Measurements from ENCODE around the gene DTNB. TPM values are rescaled to one million over a fixed set of nuclear protein-coding genes. Genes with fewer than 3 reads are reported as not detected.

DTNB gene
- total and polyA plus RNA-seq, 12 donors: 4.7 to 27.5 (median 9.4) TPM

- H3K4me3 ChIP-seq: no peak overlapping the region
- intact Hi-C loops (cut with DNase I): no loop called here
- TF ChIP-seq CTCF (IDR thresholded peaks at IDR 0.05) (no peak), POLR2A (IDR thresholded peaks at IDR 0.05) (no peak)
- H3K27ac ChIP-seq: no peak overlapping the region
- no peaks in the 10 kb centered on the region for H3K36me3 ChIP-seq (replicated peaks in 1 of 2)
- DNase-seq: no peak
- WGBS, 4 donors: 97 to 100% (median 99%) methylated on average over 2 to 6 of the region's 6 CpGs
- H3K4me1 ChIP-seq (replicated peaks in 1 of 2): no peaks in the 10 kb centered on the region
- H3K27me3 ChIP-seq: no peaks in the 10 kb centered on the region
- H3K9me3 ChIP-seq (replicated peaks in 1 of 3): no peaks in the 10 kb centered on the region
These were observed 248.8 kb downstream of the DTNB start for GRCh38 chr2:25424426-25425028.

- no peak for DNase-seq
- Histone ChIP-seq H3K4me1 (replicated peaks in 1 of 2) (no peaks in the 10 kb centered on the region), H3K36me3 (replicated peaks in 1 of 2) (no peaks in the 10 kb centered on the region), H3K27ac (no peak overlapping the region), H3K27me3 (no peaks in the 10 kb centered on the region), H3K4me3 (no peak overlapping the region), H3K9me3 (replicated peaks in 1 of 3) (no peaks in the 10 kb centered on the region)
- TF ChIP-seq CTCF (IDR thresholded peaks at IDR 0.05) (no peak), POLR2A (IDR thresholded peaks at IDR 0.05) (no peak)
- intact Hi-C loops (cut with DNase I): no loop called here
- WGBS, 4 donors: 80 to 95% (median 88%) methylated on average over 3 of the region's 3 CpGs
These were observed 251.5 kb downstream of the DTNB start for GRCh38 chr2:25421820-25422411.

- whole genome bisulfite sequencing, 4 donors: 77 to 90% (median 80%) methylated on average over 6 of the region's 6 CpGs
- DNase-seq: no peak
- intact Hi-C loops (cut with DNase I): no loop called here
These were observed 252.1 kb downstream of the DTNB start for GRCh38 chr2:25421289-25421688.

GRCh38 chr2:25420820-25421237 lies 252.5 kb downstream of the DTNB start:
- no peaks in the 10 kb centered on the region for H3K4me1 ChIP-seq (replicated peaks in 1 of 2)
- WGBS, 4 donors: 81 to 91% (median 88%) methylated on average over 2 of the region's 2 CpGs
- no peak for DNase-seq
- TF ChIP-seq CTCF (IDR thresholded peaks at IDR 0.05) (no peak), POLR2A (IDR thresholded peaks at IDR 0.05) (no peak)
- no peaks in the 10 kb centered on the region for H3K36me3 ChIP-seq (replicated peaks in 1 of 2)
- H3K27ac ChIP-seq: no peak overlapping the region
- no peaks in the 10 kb centered on the region for H3K27me3 ChIP-seq
- no peaks in the 10 kb centered on the region for H3K9me3 ChIP-seq (replicated peaks in 1 of 3)
- intact Hi-C loops (cut with DNase I): no loop called here
- H3K4me3 ChIP-seq: no peak overlapping the region

More at GRCh38 chr2:25421289-25421688, 252.1 kb downstream of the DTNB start:
- H3K9me3 ChIP-seq (replicated peaks in 1 of 3): no peaks in the 10 kb centered on the region
- H3K4me3 ChIP-seq: no peak overlapping the region
- no peaks in the 10 kb centered on the region for H3K4me1 ChIP-seq (replicated peaks in 1 of 2)
- H3K27ac ChIP-seq: no peak overlapping the region
- H3K36me3 ChIP-seq (replicated peaks in 1 of 2): no peaks in the 10 kb centered on the region
- H3K27me3 ChIP-seq: no peaks in the 10 kb centered on the region
- TF ChIP-seq CTCF (IDR thresholded peaks at IDR 0.05) (no peak), POLR2A (IDR thresholded peaks at IDR 0.05) (no peak)
